K562 (cell line): ENCODE results near the gene JAK3. TPM values are rescaled to one million over a fixed set of nuclear protein-coding genes. Genes with fewer than 3 reads are reported as not detected.

Source experiments
- CREBBP ChIP-seq: IDR thresholded peaks from one replicate; pipeline ENCODE4 v1.6.1; 2012; ENCODE audit warnings: low read depth, mild to moderate bottlenecking, control low read depth, inconsistent platforms, low read length
- EWSR1 ChIP-seq: fragments of 450-650 bp; IDR thresholded peaks from 2 replicates; pipeline ENCODE4 v1.6.1; 2018; ENCODE audit warnings: borderline replicate concordance, mild to moderate bottlenecking, low read depth, moderate library complexity; ENCODE audit not compliant: partially characterized antibody
- GATAD2B ChIP-seq: fragments of 450-650 bp; IDR thresholded peaks from 2 replicates; pipeline ENCODE4 v1.6.1; 2017; ENCODE audit warnings: mild to moderate bottlenecking, borderline replicate concordance
- GTF2A2 ChIP-seq: IDR thresholded peaks from 2 replicates; pipeline ENCODE4 v1.6.1; 2016; ENCODE audit warnings: mild to moderate bottlenecking, missing genetic modification characterization, missing compliant biosample characterization
- HNRNPUL1 ChIP-seq: fragments of 200-400 bp; formaldehyde crosslinking; IDR thresholded peaks from 2 replicates; pipeline ENCODE4 v1.6.1; 2017; ENCODE audit warnings: low read length
- KDM2B ChIP-seq: fragments of 250-450 bp; sonication (Bioruptor Pico); IDR thresholded peaks from 2 replicates; pipeline ENCODE4 v1.8.0; 2021; ENCODE audit warnings: mild to moderate bottlenecking, moderate library complexity
- KLF1 ChIP-seq: fragments of 450-650 bp; IDR thresholded peaks from 2 replicates; pipeline ENCODE4 v1.6.1; 2016; ENCODE audit warnings: missing genetic modification characterization, missing compliant biosample characterization
- NCOR1 ChIP-seq: fragments of 450-650 bp; IDR thresholded peaks from 2 replicates; pipeline ENCODE4 v1.6.1; 2016; ENCODE audit warnings: mild to moderate bottlenecking, moderate library complexity
- PCBP2 ChIP-seq: fragments of 200-400 bp; formaldehyde crosslinking; IDR thresholded peaks from 2 replicates; pipeline ENCODE4 v1.6.1; 2018; ENCODE audit warnings: low read length, low read depth, mild to moderate bottlenecking, moderate library complexity; ENCODE audit not compliant: poor library complexity, severe bottlenecking
- RBM22 ChIP-seq: fragments of 200-400 bp; formaldehyde crosslinking; IDR thresholded peaks from 2 replicates; pipeline ENCODE4 v1.6.1; 2018; ENCODE audit warnings: low read length, low read depth; ENCODE audit not compliant: poor library complexity, severe bottlenecking
- SIRT6 ChIP-seq: IDR thresholded peaks from one replicate; pipeline ENCODE4 v1.6.1; 2012; ENCODE audit warnings: low read depth, mild to moderate bottlenecking, control low read depth, inconsistent platforms, low read length, moderate library complexity
- TCF7L2 ChIP-seq: fragments of 150-350 bp; IDR thresholded peaks from 2 replicates; pipeline ENCODE4 v1.6.1; 2016; ENCODE audit warnings: low read depth, mild to moderate bottlenecking, low read length, moderate library complexity
- TRIM25 ChIP-seq: fragments of 450-650 bp; IDR thresholded peaks from 2 replicates; pipeline ENCODE4 v1.7.0; 2016; ENCODE audit warnings: borderline replicate concordance
- TSC22D4 ChIP-seq: fragments of 450-650 bp; IDR thresholded peaks from 2 replicates; pipeline ENCODE4 v1.6.1; 2016; ENCODE audit warnings: missing genetic modification characterization, missing biosample characterization, control low read depth
- ZBTB17 ChIP-seq: fragments of 450-650 bp; formaldehyde crosslinking; IDR thresholded peaks from 2 replicates; pipeline ENCODE4 v1.4.0; 2020; ENCODE audit warnings: mild to moderate bottlenecking
- ZNF232 ChIP-seq: sonication (generic); formaldehyde crosslinking; IDR thresholded peaks from 2 replicates; pipeline ENCODE4 v1.8.0; 2022; ENCODE audit warnings: mild to moderate bottlenecking, missing genetic modification reagents
- ZNF263 ChIP-seq: sonication (generic); formaldehyde crosslinking; IDR thresholded peaks from 2 replicates; pipeline ENCODE4 v1.8.0; 2022; ENCODE audit warnings: mild to moderate bottlenecking, missing genetic modification reagents, borderline replicate concordance
- ZNF778 ChIP-seq: fragments of 450-650 bp; formaldehyde crosslinking; IDR thresholded peaks from 2 replicates; pipeline ENCODE4 v1.4.0; 2020; ENCODE audit warnings: mild to moderate bottlenecking, moderate library complexity
- ZSCAN32 ChIP-seq: fragments of 450-650 bp; formaldehyde crosslinking; IDR thresholded peaks from 2 replicates; pipeline ENCODE4 v1.4.0; 2020; ENCODE audit warnings: mild to moderate bottlenecking, moderate library complexity
- polyA plus RNA-seq, 8 experiments: library from polyadenylated mRNA; depleted of rRNA in 4 of 8; stranded (reverse) in 5 of 8; unstranded in 3 of 8; fragments of >200 nt; fragmentation: Nextera tagmentation in 2 of 8; fragmentation: Illumina TruSeq in 1 of 8; extraction: Ambion mirVana in 2 of 8; extraction: Trizol in 1 of 8; gene quantifications; 2 replicates each; pipeline versions ENCODE4 v1.2.1 to v1.2.3, GENCODE V29; 2011 to 2014; ENCODE audit warnings: inconsistent platforms in 1 of 8, missing spikeins in 1 of 8
- total RNA-seq, 7 experiments: library from RNA; depleted of rRNA in 6 of 7; stranded (reverse); fragments of >200 nt in 6 of 7; fragmentation: Illumina TruSeq in 2 of 7; extraction: Trizol in 2 of 7; gene quantifications; 2 replicates each; pipeline versions ENCODE4 v1.2.1 to v1.2.3, GENCODE V29; 2011 to 2021; ENCODE audit warnings: low replicate concordance in 1 of 7
- TF ChIP-seq, protein P1 (sequence below): sonication (generic); formaldehyde crosslinking; IDR thresholded peaks from 2 replicates; pipeline ENCODE4 v1.8.1; 2023; ENCODE audit warnings: mild to moderate bottlenecking, missing genetic modification reagents
- TF ChIP-seq, protein P2 (sequence below): fragments of 250-450 bp; sonication (Bioruptor Pico); IDR thresholded peaks from 2 replicates; pipeline ENCODE4 v1.8.0; 2022; ENCODE audit warnings: inconsistent platforms, mild to moderate bottlenecking, moderate library complexity, borderline replicate concordance
- TF ChIP-seq, protein P3 (sequence below): sonication (generic); formaldehyde crosslinking; IDR thresholded peaks from 2 replicates; pipeline ENCODE4 v1.9.0; 2022; ENCODE audit warnings: mild to moderate bottlenecking, missing genetic modification reagents
- TF ChIP-seq, protein P4 (sequence below): fragments of 250-450 bp; sonication (Bioruptor Pico); IDR thresholded peaks from 2 replicates; pipeline ENCODE4 v1.5.0; 2021

JAK3 gene
- total and polyA plus RNA-seq, 9 of the 15 experiments (the other 6 are each of a cell fraction or from before 2014, with no cell fraction given) = 0.01 to 0.18 (median 0.07) TPM; not detected in 1

DNA sequence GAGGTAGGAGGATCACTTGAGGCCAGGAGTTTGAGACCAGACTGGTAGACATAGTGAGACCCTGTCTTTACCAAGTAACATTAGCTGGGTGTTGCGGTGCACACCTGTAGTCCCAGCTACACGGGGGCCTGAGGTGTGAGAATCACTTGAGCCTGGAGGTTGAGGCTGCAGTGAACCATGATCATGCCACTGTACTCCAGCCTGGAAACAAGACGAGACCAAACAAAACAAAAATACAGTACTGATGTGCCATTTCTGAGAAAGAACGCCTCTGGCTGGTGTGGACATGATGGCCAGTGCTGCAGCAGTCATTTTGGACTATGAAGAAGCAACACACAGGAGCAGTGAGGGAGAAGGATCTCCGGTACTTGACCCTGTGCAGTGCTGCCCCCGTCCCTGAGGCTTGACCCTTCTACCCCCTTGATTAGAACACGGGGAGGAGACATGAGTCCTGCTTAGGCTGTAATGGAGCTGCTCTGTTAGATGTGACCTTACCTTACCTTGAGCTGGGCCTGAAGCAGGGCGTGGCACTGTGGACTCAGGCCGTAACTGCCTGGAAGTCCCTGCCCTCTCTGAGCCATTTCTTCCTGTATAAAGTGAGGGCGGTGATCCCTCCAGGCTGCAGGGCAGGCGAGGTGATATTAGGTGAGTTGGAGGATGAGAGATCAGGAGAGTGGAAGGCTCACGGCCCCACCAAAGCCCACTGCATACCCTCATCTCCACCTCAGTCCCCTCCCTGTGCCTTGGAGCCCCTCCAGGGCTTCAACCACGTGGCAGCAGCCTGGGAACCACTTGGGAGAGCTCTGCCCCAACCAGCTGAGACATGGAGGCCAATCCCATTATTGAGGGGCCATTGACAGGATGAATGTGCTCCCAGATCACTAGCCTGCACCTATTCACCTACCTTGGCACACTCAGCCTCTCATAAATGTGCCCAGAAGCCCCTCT, 17.9 kb upstream of the JAK3 start (continued):
- no peak for TF ChIP-seq KDM2B (CRISPR knock-in tag)
- no peak for TF ChIP-seq ZBTB17
- TF ChIP-seq TCF7L2 = no peak
- TF ChIP-seq HNRNPUL1 = peak; percentile 87; the same call in 1 of the 2 replicates
- TF ChIP-seq GATAD2B = no peak
- no peak for TF ChIP-seq TSC22D4
- TF ChIP-seq, protein P1, sequence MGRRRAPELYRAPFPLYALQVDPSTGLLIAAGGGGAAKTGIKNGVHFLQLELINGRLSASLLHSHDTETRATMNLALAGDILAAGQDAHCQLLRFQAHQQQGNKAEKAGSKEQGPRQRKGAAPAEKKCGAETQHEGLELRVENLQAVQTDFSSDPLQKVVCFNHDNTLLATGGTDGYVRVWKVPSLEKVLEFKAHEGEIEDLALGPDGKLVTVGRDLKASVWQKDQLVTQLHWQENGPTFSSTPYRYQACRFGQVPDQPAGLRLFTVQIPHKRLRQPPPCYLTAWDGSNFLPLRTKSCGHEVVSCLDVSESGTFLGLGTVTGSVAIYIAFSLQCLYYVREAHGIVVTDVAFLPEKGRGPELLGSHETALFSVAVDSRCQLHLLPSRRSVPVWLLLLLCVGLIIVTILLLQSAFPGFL (CRISPR knock-in tag) = no peak
- no peak for TF ChIP-seq TRIM25
- TF ChIP-seq GTF2A2 (tag) = no peak
- TF ChIP-seq, protein P2, sequence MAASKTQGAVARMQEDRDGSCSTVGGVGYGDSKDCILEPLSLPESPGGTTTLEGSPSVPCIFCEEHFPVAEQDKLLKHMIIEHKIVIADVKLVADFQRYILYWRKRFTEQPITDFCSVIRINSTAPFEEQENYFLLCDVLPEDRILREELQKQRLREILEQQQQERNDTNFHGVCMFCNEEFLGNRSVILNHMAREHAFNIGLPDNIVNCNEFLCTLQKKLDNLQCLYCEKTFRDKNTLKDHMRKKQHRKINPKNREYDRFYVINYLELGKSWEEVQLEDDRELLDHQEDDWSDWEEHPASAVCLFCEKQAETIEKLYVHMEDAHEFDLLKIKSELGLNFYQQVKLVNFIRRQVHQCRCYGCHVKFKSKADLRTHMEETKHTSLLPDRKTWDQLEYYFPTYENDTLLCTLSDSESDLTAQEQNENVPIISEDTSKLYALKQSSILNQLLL = no peak
- no peak for TF ChIP-seq EWSR1
- TF ChIP-seq NCOR1 = peak; percentile 39
- TF ChIP-seq ZSCAN32 (CRISPR knock-in tag) = no peak
- TF ChIP-seq ZNF778 (CRISPR knock-in tag) = no peak
- 0 out of 2 replicates have a peak, but pooled peaks have one; percentile 24 for TF ChIP-seq ZNF232 (CRISPR knock-in tag)
- TF ChIP-seq ZNF263 (CRISPR knock-in tag) = no peak
- no peak for TF ChIP-seq PCBP2
- TF ChIP-seq SIRT6 = peak; percentile 97
- TF ChIP-seq, protein P3, sequence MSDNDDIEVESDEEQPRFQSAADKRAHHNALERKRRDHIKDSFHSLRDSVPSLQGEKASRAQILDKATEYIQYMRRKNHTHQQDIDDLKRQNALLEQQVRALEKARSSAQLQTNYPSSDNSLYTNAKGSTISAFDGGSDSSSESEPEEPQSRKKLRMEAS = peak; percentile 86
- no peak for TF ChIP-seq RBM22
- TF ChIP-seq KLF1 (tag) = 0 out of 2 replicates have a peak, but pooled peaks have one; percentile 73
- no peak for TF ChIP-seq CREBBP
- TF ChIP-seq, protein P4, sequence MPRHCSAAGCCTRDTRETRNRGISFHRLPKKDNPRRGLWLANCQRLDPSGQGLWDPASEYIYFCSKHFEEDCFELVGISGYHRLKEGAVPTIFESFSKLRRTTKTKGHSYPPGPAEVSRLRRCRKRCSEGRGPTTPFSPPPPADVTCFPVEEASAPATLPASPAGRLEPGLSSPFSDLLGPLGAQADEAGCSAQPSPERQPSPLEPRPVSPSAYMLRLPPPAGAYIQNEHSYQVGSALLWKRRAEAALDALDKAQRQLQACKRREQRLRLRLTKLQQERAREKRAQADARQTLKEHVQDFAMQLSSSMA (CRISPR knock-in tag) = no peak
